Hematopoietic multipotent progenitor cell (in vitro differentiated cells): ENCODE measurements around the gene WLS. TPM values are rescaled to one million over a fixed set of nuclear protein-coding genes. Genes with fewer than 3 reads are reported as not detected.

Experiments
- DNase-seq, 3 donors: peaks; one replicate each; pipeline ENCODE4 v3.0.0-alpha.2; 2011 to 2015; ENCODE audit warnings: low read depth in 2 of 3, low spot score in 2 of 3
- total RNA-seq: library from RNA; depleted of rRNA; stranded (reverse); fragments of >200 nt; gene quantifications from one replicate; pipeline ENCODE4 v1.2.3, GENCODE V29; 2012

The WLS gene
- total RNA-seq, 1 donor = under 0.01 TPM

DNA sequence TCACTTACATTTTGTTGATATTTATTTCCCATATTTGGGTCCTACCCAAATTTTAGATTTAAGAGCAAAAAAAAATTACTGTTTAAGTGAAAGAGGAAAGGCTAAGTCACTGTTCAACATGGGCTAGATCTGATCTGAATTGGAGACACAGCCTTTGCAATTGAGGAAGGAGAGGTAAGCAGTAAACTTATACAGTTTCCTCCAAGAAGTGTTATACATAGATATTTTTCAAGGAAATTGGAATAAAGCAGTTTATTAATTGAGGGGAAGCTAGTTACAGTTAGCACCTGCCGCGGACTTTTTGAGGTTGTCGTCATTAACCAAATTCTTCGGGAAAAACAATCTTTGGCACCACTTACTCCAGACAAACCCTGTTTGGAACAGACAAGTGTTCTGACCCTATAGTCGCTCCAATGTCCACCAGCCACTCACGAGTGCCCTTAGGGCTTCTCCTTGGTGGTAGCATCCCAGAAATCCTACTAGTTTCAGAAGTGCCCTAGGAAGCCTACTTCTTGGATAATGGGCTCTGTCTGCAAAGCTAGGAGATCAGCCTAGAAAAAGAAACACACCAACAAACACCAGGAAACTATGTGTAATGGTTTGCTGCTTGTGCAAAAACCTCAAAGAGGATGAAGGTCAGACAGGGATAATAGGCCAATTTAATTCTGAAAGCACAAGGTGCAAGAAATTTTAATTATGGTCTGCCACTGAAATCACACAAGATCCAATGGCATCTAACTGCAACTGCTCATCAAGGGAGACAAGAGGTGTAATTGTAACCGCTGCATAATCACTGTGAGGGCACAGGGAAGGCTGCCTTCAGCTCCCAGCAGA is 2.5 kb downstream of the WLS start:
- DNase-seq = peak in 1 of 3 donors; percentile 16

DNA sequence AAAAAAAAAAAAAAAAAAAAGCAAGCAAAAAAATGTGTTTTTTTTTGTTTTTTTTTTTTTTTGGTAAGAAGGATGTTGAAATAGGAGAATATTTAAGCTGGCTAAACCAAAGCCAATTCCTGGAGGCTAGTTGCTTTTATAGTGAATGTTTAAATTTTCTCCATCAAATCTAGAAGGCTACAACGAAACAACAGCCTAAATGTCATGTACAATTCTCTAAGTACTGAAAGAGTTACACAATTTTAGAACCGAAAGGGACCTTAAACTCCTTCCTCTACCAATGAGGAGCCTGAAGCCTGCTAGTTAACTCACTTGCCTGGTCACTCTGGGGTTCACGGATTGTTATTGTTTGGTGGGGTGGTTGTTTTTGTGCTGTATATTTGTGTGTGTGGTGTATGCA is 3.5 kb downstream of the WLS start:
- no peak for DNase-seq

DNA sequence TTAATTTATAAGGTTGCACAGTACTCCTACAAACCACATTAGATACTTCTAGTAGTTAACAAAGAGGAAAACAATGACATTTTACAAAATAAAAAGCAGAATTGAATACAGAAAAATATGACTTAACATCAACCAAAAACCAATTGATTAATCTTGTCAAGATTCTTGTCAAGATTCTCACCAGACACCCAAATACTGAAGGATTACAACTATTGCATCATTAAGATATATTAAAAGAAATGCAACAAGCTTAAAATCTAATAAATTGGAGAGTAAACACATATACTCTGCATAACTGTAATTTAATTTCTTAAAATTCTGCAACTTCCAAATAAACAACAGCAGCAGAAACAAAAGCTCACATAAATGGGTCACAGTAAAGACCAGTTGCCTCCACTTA is 4.7 kb downstream of the WLS start:
- DNase-seq = no peak

DNA sequence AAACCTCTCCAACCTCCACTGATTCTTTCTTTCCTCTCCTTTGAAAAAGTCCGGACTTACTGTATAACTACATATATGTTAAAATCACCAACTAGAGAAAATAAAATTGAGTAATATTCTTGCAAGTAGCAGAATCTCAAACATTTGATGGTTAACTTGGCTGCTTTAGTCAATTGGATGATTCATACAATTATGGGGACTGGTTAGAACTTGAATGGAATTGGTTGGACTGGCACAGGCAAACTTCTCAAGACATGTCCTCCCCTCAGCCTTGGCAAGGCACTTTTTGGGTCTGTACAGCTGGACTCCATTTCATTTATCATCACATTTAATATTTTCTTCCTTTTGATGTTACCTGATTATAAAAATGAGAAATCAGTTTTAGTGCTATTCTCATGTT is 6.5 kb downstream of the WLS start:
- no peak for DNase-seq

DNA sequence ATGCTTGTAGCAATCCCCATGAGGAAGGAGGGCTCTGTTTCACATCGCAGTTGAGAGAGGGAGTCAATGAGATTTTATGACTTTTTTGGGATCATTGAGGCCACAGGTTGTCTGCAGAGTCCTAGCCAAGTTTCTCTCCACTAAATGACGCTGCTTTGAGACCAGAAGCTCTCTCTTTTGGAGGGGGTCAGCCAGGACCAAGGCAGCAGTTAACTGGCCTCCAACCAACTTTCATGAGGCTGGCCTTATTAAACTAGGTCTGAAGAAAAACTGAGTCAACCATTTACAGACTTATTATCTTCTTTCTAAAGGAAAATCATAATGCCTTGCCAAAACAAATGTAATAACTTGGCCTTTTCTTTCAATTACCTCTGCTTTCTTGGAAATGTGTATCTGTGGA is 8.6 kb downstream of the WLS start:
- DNase-seq = no peak

DNA sequence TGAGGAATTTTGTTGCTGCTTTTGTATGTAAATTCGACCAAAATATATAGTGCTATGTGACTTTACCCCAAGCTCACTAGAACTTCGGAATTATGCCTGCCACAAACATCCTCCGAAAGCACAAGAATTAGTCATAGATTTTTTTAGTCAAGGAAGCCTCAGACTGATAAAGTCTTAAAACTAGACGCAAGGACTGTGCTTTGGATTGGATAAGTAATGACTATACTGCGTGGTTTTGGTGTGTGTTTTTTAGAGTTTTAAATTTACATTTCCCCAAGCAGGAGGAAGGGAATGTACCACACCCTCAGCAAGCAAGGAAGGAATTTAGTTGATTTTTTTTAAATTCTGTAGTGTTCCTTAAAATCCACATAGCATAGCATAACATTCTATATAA is 10.3 kb downstream of the WLS start:
- DNase-seq = no peak

DNA sequence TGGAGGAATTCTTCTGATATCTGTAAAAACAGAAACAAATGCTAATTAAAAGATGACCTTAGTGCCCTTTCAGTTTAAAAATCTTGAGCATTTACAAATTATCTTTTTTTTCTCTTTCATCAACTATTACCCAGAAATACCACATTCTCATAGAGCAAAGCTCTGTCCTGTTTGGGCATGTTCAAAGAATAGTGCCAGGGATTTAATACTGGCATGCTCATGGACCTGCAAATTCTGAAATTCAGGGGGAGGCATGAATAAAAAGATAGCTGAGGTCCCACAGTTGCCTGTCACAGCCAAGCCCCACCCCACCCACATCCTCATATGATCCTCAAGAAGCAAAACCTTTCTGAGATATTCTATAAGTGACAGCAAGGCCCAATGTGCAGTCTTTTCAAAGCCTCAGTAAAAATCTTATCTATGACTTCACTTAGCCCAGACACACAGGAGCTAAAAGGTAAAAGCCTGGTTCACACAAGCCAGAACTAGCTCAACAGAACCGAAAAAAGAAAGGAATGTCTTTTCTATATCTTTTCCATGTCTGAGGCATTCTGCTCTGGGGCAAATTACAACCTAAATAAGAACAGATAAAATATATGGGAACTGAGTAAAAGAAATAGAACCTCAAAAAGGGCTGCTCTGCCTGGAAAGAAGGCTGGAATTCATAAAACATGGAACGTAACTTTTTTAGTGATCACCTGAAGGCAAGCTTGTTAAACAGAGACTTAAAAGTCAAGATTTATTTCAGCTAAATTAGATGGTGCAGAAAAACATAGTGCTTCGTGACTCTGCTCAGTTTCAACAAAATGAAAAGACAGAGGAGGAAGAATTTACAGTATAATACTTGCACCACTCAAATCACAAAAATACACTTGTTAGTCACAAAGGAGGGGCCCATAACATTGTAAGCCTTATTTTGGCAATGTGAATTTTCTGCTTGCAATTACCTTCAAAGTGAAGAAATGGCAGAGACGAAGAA is 11.0 kb downstream of the WLS start:
- no peak for DNase-seq

DNA sequence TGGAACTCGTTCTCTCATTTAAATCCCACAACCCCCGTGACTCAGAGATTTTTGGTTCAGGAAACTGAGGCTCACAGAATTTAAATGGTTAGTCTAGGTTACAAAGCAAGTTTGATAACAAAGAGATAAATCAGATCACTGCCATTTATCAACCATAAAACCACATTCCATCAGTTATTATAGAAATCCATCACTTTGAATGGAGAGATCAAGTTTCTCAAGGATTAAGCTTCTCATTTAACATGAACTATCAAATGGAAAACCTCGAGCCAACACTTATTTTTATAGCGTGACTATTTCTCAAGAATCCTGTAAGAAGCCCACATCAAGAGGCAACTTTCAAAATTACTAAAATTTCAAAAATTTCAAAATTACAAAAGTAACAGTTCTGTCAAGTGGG is 11.9 kb downstream of the WLS start:
- DNase-seq = no peak

DNA sequence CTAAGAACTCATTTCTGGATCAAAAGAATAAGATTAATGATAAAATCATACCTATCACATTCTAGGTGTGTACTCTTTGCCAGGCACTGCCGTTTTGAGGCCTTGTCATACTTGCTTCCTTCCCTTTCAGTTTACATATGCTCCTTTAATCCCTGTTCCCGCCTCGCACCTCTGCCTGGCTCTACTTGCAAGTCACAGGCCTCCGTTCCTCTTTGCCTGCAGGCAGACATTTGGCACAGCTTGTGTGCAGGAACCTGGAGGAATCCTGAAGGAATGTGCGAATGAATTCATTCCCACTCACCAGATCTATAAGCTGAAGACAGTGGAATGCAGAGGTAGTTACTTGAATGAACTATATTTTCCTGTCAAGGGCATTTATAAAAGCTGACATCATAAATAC is 13.8 kb downstream of the WLS start:
- no peak for DNase-seq

DNA sequence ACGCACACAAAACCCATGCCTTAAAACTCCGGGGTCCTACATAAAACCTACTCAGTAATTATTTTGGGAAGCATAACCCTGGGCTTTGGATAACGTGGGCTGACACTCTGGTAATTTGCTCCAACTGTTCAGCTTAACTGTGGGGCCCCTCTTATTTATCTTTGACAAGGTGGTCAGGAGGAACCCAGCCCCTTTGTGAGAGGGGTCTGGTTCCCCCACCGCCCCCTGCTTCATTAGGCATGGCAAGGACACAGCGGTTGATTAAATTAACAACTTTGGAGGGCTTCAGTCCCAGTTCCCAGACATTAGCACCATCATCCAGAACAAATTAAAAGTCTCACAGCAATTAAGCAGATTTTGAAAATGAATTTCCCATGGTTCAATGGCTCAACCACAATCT is 14.7 kb downstream of the WLS start:
- no peak for DNase-seq

DNA sequence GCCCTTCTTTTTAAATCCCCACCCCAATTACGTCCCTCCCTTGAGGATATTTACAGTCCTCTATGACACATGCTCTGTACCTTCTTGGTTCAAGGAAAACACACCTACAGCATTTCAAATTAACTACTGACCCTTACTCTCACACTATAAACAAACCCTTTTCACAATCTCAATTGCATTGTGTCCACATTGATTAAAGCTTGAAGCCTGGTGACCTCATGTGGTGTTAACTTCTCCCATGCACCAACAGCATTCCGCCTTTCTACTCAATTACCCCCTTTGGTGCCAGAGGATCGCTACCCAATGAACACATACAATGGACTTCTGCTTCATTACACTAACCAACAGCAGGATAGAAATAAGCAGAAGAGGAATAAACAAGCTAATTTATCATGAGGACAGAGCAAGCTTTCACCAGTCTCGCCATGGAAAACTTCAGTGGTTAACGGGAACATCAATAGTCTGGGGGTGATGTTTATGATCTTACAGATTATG is 15.2 kb downstream of the WLS start:
- DNase-seq = no peak

DNA sequence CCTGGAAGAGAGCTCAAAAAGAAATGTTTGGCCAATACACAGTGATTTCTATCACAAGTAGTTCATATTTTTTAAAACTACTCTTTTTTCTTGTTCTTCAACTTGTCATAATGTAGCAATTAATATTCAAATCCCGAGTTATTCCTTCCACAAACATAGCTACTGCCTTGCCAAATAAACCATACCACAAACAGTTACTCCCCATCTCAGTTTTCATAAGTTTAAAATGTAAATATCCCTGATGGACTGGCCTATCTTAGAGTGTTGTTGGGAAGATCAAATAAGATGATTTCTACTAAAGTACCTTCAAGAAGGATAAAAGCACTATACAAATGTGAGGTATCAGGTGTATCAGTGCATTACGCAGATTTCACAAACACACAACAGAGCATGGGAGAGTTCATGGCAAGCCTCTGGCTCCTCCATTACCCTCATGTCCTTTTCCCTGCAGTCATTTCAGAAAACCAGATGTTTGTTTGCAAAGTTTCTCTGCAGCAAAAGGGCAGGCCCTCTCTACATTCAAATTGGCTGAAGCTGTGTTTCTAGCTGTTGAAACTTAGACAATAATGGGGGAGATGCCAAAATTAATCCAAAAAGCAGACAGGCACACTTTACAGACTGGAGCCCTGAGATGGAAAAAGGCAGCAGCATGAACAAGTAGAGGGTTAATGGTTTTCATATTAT is 16.1 kb downstream of the WLS start:
- DNase-seq = no peak

DNA sequence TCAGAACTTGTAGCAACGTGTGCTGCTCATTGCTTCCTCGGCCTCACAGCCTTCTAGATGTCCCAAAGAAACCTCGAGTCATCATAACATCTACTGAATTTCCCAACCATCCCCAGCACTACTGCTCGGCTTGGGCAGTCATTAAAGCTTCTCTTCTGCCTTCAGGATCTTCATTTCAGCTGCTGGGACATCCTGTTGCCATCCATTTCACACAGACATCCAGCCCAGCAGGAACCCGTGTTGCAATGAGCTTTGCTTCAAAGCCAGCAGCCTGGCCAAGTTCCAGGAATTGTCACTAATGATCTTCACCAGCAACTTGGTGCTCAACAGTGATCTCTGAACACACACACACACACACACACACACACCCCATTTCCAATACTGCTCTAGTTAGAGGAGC is 18.5 kb downstream of the WLS start:
- DNase-seq = no peak

DNA sequence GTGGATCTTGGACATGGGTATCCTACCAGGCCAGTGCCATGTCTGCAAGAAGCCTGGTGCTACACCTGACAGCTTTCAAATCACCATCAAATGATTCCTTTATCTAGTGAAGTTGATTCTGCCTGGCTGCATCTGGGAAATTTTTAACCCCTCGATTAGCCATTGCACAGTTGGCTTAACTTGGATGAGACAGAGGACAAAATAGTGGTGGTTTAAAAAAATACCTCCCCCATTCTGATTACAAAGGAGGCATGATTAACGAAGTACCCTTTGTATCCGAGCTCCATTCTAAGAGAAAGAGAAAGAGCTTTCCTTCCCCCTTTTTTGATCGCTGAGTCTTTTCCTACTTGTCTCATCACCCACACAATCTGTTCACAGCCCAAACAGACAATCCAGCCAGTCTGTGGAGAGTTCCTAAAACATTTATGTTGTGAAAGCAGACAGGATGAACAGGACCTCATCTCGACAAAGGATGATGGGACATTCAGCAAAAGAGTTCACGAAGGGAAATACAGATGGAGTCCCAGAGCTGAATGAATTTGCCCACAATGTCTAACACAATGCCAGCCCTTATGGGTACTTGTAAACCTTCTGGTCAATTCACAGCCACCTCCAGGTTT is 20.5 kb downstream of the WLS start:
- no peak for DNase-seq

DNA sequence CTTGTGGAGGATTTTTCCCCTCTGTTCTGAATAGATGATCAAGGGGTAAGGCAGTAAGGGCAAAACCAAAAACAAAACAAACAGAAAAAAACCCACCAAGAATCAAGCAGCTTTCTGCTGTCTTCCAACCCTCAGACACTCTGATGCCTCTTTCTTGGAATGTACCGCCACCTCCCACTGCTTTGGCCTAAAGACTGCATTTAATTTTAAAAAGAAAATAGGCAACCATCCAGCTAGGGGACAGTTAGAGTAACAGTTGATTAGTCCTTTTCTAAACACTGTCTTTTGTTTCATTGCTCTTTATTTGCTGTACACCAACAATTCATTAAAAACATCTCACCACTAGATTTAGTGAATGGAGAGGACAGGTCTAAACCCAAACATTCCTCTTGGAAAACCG is 21.5 kb downstream of the WLS start:
- DNase-seq = no peak

DNA sequence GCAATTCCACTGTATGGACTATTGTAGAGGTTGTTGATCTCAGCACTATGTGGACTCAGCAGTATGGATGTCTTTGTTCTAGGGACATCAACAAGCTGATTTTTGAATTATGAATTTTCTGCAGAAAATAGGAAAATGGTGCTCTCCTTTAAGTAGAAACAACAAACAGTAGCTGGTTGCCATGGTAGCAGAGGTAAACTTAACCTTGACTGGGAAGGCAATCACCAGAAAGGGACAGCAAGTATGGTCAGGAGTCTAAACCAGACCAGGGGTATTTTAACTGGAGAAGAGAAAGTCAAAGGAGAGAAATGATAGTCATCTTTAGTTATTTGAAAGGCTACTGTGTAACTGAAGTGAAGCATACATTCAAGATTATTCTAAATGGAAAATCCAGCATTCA is 22.3 kb downstream of the WLS start:
- DNase-seq = no peak

DNA sequence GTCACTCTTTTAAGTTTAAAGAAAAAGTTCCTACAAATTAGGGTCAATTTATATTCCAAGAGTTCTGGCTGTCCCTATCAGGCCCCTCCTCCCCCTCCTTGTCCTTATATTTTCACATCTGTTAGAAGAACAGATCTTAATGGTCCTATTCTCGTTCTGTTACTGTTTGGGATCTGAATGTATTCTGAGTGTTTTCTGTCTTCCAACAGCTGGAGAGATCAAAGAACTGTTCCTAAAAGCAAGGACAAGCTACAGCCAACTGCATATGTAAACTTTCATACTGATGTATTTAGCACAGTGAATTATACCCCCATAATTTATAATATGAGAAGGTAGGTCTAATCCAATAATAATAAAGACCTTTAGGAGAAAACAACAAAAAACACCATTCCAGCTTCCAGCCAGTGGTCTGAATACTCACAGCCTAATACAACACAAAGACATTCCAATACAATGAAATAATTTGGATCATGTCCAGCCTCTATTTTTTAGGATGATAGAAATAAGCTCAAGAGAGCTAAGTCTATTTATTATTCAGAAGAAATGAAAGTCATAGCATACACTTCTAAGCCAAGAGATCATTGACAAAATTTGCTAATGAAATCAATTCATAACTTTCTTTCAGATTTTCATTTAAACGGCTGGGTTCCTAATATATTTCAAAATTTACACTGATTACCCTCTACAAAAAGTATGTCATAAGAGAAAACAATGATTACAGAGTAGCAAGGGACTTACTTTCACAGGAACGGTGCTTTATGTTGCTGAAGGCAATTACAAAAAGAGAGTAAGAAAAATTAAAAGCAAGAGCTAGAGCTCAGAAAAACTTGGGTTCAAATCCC is 25.3 kb downstream of the WLS start:
- no peak for DNase-seq

DNA sequence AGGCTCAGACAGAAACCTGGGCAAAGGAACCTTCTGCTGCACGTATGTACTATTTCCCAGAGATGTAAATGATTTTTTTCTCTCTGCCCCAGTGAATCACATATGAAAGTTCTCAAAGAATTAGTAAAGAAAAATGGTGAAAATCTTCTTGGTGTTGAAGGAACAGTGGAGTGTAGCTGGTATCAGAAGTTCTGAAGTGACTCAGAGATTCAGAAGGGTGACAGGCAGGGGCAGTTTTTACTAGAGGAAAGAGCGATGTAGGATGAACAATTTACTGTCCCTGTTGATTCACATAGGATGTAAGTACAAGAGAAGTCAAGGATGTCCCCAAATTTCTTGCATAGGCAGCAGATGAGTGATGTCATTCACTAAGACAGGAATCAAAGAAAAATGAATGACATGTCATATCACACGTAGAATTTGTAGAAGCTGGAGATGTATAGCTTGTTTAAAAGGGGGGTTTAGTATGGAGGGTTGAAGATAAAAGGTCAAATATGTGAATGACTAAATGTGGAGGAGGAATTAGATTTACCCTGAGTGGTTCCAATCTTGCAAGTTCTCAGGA is 26.4 kb downstream of the WLS start:
- DNase-seq = no peak

DNA sequence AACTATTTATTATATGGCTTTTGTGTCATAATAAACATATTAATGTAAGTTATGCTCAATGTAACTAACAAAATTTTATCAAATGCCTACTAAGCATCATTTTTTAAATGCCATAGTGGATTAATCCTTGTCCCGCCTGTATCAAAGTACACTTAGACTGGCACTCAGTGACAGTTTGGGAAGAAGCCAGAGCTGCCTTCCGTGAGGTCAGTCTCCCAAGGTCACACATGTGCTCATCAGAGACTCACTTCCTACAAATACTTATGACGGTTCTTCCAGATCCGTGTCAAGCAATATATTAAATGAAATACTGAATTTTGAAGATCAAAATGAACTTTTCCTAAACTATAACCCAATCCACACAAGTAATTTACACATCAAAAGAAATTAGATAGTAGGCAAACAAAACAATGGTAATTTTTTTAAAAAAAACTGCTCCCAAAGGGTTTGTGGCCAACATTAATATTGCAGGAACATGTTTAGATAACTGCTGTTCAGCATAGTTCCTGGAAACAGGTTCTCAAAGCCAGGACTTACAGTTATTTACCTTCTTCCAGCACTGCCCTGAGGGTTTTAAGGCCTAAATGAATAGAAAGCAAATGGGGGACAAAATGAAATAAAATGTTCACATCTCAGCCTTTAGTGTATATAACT is 27.2 kb downstream of the WLS start:
- no peak for DNase-seq
